Measurements from ENCODE around the gene B4GALT2.

The B4GALT2 gene

DNA sequence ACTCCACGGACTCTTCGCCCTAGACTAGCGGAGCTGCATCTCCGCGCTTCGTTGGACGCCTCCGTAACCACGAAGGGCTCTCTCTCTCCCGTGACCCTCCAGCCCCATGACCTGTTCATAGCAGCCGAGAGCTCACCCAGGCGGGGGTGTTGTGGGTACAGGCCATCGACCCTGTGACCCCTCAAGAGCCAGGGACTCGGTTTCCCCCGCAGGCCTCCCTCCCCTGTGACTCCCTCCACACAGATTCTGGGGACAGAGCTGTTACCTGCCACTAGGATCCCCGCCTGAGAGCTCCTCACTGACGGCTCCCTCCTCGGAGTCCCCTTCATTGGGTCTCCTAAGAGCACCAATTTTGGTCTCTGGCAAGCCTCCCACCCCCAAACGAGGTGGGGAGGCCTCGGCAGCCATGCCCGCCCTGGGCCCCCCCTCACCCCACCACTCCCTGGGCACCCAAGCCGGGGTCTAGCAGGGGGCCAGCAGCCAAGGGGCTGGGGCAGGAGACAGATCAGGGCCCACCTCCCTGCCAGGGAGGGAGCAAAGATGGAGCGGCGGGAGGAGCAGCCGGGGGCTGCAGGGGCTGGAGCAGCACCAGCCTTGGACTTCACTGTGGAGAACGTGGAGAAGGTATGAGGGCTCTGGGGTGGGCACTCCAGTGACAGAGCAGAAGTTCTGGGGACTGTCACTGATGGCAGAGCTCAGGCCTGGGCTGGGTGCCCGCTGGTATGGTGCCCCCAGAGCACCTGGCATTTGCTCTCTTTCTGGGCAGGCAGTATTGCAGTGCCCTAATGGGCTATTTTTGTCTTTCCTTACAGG is 31.7 kb upstream of the B4GALT2 start:
- FAIRE-seq: no peak

GRCh38 chr1:43947874-43948437 is 31.1 kb upstream of the B4GALT2 start:
- FAIRE-seq: no peak

DNA sequence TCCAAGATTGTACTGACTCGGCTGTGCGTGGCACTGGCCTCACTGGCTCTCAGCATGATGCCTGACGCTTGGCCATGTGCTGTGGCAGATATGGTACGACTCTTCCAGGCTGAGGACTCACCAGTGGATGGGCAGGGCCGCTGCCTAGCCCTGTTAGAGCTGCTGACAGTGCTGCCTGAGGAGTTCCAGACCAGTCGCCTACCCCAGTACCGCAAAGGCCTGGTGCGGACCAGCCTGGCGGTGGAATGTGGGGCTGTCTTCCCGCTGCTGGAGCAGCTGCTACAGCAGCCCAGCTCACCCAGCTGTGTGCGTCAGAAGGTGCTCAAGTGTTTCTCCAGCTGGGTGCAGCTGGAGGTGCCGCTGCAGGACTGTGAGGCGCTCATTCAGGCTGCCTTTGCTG is 29.3 kb upstream of the B4GALT2 start:
- FAIRE-seq: no peak

- no peak for FAIRE-seq
Measured at GRCh38 chr1:43951021-43951985, 27.7 kb upstream of the B4GALT2 start.

- no peak for FAIRE-seq
Measured at GRCh38 chr1:43952731-43953346, 26.2 kb upstream of the B4GALT2 start.

GRCh38 chr1:43953361-43953760 is 25.6 kb upstream of the B4GALT2 start:
- FAIRE-seq: no peak

DNA sequence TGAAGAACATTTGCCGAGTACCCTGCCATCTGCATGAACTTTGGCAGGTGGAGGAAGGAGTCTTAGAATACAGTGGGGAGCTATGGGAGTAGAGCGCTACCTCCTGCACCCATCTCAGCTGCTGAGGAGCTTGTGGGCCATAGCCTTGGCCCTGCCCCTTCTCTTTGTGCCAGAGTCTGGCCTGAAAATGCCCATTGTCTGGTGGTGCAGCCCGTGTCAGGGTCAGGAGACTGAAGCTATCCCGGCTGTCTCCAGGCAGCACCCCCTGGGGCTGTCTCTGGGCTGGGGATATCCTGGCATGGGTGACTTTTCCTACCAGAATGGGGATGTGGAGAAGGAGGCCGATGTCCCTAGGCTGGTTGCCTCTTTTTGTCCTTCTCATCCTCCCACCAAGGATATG is 25.0 kb upstream of the B4GALT2 start:
- FAIRE-seq: no peak

GRCh38 chr1:43956234-43956633 is 22.8 kb upstream of the B4GALT2 start:
- no peak for FAIRE-seq

DNA sequence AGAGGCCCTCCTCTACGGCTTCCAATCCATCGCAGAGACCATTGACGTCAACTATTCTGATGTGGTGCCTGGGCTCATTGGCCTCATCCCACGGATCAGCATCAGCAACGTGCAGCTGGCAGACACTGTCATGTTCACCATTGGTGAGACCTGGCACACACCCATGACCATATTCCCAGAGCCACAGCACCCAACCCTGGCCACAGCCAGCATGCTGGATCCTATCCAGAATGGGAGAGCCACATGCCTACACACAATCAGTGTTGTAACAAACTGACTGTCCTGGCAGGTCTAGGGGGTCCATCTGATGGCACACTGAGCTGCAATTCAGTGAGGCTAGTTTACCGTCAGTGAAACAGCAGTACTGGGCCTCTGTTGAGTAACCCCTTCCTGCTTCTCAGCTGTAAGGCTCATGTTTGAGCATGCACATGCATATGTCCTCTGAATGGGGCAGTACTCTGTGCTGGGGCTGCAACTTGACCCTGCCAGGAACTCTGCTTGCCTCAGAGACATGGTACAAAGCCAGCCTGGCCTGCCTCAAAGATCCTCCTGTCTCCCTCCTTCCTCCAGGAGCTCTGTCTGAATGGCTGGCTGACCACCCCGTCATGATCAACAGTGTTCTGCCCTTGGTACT is 21.5 kb upstream of the B4GALT2 start:
- no peak for FAIRE-seq

DNA sequence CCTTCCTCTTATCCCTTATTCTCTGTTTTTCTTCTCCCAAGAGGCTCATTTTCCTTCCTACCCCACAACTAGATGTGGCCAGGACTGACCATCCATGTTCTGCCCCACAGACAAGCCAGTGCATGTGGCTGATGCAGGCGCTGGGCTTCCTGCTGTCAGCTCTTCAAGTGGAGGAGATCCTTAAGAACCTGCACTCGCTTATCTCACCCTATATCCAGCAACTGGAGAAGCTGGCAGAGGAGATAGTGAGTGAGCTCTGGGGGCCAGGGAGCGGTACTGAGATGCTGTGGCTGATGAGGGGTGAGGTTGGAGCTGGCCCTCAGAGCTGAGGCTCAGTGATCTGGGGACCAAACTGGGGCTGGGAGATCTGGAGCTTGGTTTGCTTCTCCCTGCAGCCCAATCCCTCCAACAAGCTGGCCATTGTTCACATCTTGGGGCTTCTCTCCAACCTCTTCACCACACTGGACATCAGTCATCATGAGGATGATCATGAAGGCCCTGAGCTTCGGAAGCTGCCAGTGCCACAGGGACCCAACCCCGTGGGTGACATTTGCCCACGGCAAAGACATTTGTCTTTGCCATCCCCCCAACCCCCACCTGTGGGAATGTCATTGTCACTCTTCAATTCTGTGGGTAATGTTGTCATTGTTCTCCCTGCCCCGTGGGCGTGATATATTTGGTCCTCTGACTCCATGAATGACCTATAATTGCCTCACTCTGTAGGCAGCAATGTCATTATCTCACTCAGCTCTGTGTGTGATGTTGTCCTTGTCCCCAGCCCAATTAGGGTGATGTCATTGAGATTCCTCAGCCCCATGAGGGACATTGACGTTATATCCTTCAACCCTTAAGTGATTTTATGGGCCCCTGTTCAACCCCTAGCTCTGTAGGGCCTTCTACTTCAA is 20.4 kb upstream of the B4GALT2 start:
- FAIRE-seq: no peak

- no peak for FAIRE-seq
Measured at GRCh38 chr1:43960798-43961197, 18.2 kb upstream of the B4GALT2 start.

- FAIRE-seq: no peak
Measured at GRCh38 chr1:43961692-43962091, 17.3 kb upstream of the B4GALT2 start.

DNA sequence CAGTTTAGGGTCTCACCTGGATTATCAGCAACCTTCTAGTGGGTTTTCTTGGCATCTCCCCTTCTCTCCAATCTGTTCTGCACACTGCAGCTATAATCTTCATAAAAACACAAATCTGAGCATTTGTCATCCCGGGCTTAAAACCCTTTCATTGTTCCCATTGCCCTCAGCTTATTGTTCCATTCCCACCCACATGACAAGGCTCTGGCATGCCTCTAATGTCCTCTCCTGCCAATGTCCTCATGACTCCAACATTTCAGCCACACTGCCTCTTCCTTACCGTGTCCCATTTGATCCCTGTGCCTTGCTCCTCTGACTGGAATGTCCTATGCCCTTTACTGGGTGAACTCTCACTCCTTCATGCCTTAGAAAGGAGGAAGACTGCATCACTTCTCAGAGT is 16.7 kb upstream of the B4GALT2 start:
- FAIRE-seq: no peak

- FAIRE-seq: no peak
Measured at GRCh38 chr1:43963006-43963405, 16.0 kb upstream of the B4GALT2 start.

DNA sequence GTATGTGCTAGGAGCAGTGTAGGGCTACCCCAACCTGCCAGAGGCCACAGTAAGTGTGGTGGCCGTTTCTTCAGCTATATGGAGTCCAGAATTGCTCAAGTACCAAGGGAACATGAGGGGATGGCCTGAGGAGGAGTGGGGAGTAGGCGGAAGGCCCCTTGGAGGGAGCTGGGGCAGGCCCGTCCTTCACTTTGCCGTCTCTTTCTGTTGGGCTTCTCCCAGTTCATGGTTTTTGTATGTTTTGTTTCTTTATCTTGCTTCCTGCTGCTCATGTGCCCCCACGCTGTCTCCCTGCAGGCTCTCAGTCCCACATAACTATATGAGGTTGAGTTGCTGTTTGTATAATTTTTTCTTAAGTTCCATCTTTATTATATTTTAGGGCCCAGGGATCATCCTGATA is 15.1 kb upstream of the B4GALT2 start:
- FAIRE-seq: no peak

- FAIRE-seq: no peak
Measured at GRCh38 chr1:43965316-43965715, 13.7 kb upstream of the B4GALT2 start.

DNA sequence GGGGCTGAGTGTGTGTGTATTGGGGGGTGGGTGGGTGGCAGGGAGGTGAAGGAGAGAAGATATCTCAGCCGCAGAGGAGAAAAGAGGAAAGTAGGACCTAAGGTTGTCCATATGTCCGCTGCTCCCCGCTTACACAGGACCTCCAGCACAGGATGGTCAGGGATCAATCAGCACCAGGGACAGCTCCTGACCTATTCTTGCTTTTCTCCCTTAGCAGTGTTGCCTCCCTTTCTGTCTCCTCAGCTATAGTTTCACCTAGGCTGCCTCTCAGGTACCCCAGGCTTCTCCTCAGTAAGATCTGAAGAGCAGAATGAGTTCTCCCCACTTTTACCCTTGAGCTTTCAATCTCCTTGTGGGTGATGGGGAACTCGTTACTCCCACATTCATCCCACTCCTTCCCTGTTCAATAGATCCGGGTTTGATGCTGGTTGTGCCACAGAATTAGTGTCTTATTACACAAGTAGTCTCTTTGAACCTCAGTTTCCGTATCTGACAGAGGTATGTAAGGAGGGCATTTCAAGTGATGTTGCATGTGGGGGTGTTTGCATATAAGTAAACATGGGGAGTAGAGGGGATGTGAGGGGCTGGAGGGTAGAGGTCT is 10.6 kb upstream of the B4GALT2 start:
- no peak for FAIRE-seq

DNA sequence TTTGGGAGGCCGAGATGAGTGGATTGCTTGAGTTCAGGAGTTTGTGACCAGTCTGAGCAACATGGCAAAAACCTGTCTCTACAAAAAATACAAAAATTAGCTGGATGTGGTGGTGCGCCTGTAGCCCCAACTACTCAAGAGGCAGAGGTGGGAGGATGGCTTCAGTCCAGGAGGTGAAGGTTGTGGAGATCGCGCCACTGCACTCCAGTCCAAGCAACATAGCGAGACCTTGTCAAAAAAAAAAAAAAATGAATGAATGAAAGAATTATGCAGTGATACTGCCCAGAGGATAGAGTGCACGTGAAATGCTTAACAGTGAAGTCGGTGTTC is 9.6 kb upstream of the B4GALT2 start:
- FAIRE-seq: no peak

DNA sequence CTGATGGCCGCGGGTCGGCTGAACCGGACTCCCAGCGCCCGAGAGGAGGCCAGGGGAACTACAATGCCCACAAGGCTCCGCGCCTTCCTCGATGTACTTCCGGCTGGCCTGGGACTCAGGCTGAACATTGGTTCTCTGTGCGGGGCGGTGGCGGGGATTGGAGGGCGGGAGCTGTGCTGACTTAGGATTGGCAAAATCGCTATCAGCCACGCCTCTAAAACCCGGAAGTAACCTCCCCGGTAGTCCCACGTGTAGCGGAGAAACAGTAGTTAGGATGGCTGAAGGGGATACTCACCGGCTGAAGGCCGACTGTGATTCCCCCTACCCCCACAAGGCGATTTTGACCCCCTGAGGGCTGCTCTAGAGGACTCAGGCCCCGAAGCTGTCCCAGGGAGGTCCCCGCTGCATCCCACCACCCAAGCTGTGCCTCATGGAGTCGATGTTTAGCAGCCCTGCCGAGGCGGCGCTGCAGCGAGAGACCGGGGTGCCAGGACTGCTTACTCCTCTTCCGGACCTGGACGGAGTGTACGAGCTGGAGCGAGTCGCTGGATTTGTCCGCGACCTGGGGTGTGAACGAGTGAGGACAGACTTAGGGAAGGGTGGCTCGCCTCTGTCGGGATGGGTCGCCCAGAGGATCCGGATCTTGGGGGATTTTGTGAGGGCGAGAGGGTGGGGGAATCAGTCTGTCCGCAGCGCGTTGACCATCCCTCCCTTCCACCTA is 9.1 kb upstream of the B4GALT2 start, which contains the start of gene DPH2:
TSS of gene DPH2 (plus strand) at position 265 of the 721 bp plus-strand sequence. CDS start at position 431, 166 bp downstream.
- FAIRE-seq: peak; percentile 38

DNA sequence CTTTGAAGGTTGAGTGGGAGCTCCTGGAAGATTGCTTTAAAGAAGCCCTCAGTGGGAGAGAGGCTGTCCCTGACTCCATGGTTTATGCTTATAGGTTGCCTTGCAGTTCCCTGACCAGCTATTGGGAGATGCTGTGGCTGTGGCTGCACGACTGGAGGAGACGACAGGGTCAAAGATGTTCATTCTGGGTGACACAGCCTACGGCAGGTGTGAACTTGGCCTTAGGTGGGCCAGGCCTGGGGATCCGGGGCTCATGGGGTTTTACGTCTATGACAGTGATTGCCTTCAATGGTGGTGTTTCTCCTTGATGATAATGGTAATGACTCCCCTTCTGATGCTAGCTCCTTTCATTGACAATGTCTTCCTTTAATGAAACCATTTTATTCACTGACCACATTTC is 8.5 kb upstream of the B4GALT2 start:
- no peak for FAIRE-seq

Data from colon (tissue), 2 donors.